Ishikawa (cell line): ENCODE results near the gene FOXJ2.

Experiments
- CEBPB ChIP-seq: IDR thresholded peaks from 2 replicates; pipeline ENCODE4 v1.6.1; 2012
- CREB1 ChIP-seq: IDR thresholded peaks from 2 replicates; pipeline ENCODE4 v1.6.1; 2012; ENCODE audit warnings: low read depth
- EGR1 ChIP-seq: IDR thresholded peaks from 2 replicates; pipeline ENCODE4 v1.6.1; 2012
- EP300 ChIP-seq: IDR thresholded peaks from 2 replicates; pipeline ENCODE4 v1.6.1; 2012; ENCODE audit warnings: borderline replicate concordance
- FOXM1 ChIP-seq: IDR thresholded peaks from 2 replicates; pipeline ENCODE4 v1.6.1; 2012; ENCODE audit warnings: low read depth, borderline replicate concordance
- MAX ChIP-seq: IDR thresholded peaks from 2 replicates; pipeline ENCODE4 v1.6.1; 2012
- NFIC ChIP-seq: IDR thresholded peaks from 2 replicates; pipeline ENCODE4 v1.6.1; 2012
- RAD21 ChIP-seq: IDR thresholded peaks from 2 replicates; pipeline ENCODE4 v1.6.1; 2012; ENCODE audit warnings: low read depth
- TAF1 ChIP-seq: IDR thresholded peaks from 2 replicates; pipeline ENCODE4 v1.6.1; 2012; ENCODE audit warnings: low read depth, mild to moderate bottlenecking
- TCF12 ChIP-seq: IDR thresholded peaks from 2 replicates; pipeline ENCODE4 v1.6.1; 2012; ENCODE audit warnings: low read depth
- TEAD4 ChIP-seq: IDR thresholded peaks from 2 replicates; pipeline ENCODE4 v1.6.1; 2012
- USF1 ChIP-seq: IDR thresholded peaks from 2 replicates; pipeline ENCODE4 v1.6.1; 2012
- YY1 ChIP-seq: IDR thresholded peaks from 2 replicates; pipeline ENCODE4 v1.6.1; 2012; ENCODE audit warnings: low read depth
- ZBTB7A ChIP-seq: IDR thresholded peaks from 2 replicates; pipeline ENCODE4 v1.6.1; 2012; ENCODE audit warnings: low read depth
- TF ChIP-seq, protein P1 (sequence below): IDR thresholded peaks from 2 replicates; pipeline ENCODE4 v1.6.1; 2012; ENCODE audit warnings: low read depth, mild to moderate bottlenecking

The FOXJ2 gene

GRCh38 chr12:7991535-7991934, 41.0 kb upstream of the FOXJ2 start:
- TF ChIP-seq MAX: no peak
- TF ChIP-seq, protein P1, sequence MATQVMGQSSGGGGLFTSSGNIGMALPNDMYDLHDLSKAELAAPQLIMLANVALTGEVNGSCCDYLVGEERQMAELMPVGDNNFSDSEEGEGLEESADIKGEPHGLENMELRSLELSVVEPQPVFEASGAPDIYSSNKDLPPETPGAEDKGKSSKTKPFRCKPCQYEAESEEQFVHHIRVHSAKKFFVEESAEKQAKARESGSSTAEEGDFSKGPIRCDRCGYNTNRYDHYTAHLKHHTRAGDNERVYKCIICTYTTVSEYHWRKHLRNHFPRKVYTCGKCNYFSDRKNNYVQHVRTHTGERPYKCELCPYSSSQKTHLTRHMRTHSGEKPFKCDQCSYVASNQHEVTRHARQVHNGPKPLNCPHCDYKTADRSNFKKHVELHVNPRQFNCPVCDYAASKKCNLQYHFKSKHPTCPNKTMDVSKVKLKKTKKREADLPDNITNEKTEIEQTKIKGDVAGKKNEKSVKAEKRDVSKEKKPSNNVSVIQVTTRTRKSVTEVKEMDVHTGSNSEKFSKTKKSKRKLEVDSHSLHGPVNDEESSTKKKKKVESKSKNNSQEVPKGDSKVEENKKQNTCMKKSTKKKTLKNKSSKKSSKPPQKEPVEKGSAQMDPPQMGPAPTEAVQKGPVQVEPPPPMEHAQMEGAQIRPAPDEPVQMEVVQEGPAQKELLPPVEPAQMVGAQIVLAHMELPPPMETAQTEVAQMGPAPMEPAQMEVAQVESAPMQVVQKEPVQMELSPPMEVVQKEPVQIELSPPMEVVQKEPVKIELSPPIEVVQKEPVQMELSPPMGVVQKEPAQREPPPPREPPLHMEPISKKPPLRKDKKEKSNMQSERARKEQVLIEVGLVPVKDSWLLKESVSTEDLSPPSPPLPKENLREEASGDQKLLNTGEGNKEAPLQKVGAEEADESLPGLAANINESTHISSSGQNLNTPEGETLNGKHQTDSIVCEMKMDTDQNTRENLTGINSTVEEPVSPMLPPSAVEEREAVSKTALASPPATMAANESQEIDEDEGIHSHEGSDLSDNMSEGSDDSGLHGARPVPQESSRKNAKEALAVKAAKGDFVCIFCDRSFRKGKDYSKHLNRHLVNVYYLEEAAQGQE: no peak
- no peak for TF ChIP-seq YY1
- TF ChIP-seq USF1: no peak
- no peak for TF ChIP-seq CEBPB
- TF ChIP-seq ZBTB7A: no peak
- TF ChIP-seq TAF1: no peak
- TF ChIP-seq FOXM1: no peak
- TF ChIP-seq TCF12: no peak
- TF ChIP-seq EGR1: no peak
- TF ChIP-seq EP300: no peak
- TF ChIP-seq TEAD4: no peak
- no peak for TF ChIP-seq NFIC
- no peak for TF ChIP-seq RAD21
- TF ChIP-seq CREB1: no peak

GRCh38 chr12:7994731-7995205, 37.7 kb upstream of the FOXJ2 start:
- TF ChIP-seq CREB1 (no peak), MAX (no peak), NFIC (no peak), TCF12 (no peak), CEBPB (no peak), TEAD4 (no peak), EP300 (no peak)

- no peak for TF ChIP-seq TAF1
- peak; percentile 84 for TF ChIP-seq RAD21
Observed at GRCh38 chr12:7995266-7995963, 37.1 kb upstream of the FOXJ2 start.

DNA sequence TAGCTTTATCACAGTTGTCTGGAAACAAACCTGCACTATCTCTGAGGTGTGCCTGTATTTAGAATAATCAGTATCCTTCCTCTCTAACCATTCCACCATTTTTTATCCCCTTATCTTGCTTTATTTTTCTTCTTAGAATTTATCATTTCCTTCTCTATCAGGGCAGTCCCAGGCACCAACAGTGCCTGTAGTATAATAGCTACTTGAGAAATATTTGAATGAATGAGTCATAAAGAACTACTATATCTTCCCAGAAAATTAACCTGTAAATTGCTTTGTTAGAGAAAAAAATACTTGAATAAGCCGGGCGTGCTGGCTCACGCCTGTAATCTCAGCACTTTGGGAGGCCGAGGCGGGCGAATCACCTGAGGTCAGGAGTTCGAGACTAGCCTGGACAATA, 21.2 kb upstream of the FOXJ2 start:
- TF ChIP-seq RAD21: no peak
- no peak for TF ChIP-seq FOXM1
- no peak for TF ChIP-seq ZBTB7A
- TF ChIP-seq TAF1: no peak
- TF ChIP-seq EP300: no peak
- TF ChIP-seq USF1: no peak
- TF ChIP-seq, protein P1: no peak
- TF ChIP-seq TEAD4: no peak
- TF ChIP-seq CREB1: no peak
- no peak for TF ChIP-seq TCF12
- no peak for TF ChIP-seq MAX
- TF ChIP-seq YY1: no peak

DNA sequence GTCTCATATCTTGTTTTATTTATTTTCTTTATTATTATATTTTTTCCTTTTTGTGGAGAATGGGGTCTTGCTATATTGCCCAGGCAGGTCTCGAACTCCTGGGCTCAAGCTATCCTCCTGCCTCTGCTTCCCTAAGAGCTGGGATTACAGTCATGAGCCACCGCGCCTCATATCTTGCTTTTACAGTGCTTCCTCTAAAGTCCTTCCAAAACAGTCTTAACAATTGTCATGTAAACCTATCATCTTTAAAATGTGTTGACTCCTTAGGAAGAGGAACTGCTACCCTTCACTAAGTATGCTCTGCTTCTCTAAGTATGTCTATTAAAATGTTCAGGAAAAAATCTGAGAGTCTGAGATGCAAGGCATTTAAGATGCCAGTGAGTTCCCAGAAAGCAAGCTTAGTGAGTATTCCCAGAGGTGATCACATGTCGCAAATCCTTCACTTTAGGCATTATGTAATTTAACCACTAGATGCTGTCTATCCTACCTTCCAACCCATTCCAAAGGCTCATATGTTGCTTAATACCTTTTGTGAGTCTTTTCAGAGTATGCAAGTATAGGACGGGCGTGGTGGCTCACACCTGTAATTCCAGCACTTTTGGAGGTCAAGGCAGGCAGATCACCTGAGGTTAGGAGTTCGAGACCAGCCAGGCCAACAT, 19.7 kb upstream of the FOXJ2 start:
- no peak for TF ChIP-seq RAD21
- no peak for TF ChIP-seq CEBPB
- TF ChIP-seq EGR1: no peak
- TF ChIP-seq EP300: no peak
- no peak for TF ChIP-seq MAX
- no peak for TF ChIP-seq TAF1
- TF ChIP-seq FOXM1: no peak
- no peak for TF ChIP-seq TCF12
- no peak for TF ChIP-seq CREB1
- no peak for TF ChIP-seq ZBTB7A
- TF ChIP-seq TEAD4: no peak
- TF ChIP-seq, protein P1: no peak
